Left renal pelvis (tissue), 4 donors: ENCODE data around the gene PRDM15. TPM values are rescaled to one million over a fixed set of nuclear protein-coding genes. Genes with fewer than 3 reads are reported as not detected.

ENCODE experiments used
- DNase-seq, 4 donors: peaks; one replicate each; pipeline ENCODE4 v3.0.0-alpha.2; 2013; ENCODE audit warnings: low read depth in 4 of 4, low spot score in 3 of 4
- polyA plus RNA-seq, 4 donors: library from polyadenylated mRNA; unstranded; fragments of 120-200 nt; gene quantifications; one replicate each; pipeline ENCODE4 v1.2.1, GENCODE V29; 2013; ENCODE audit not compliant: insufficient read length in 4 of 4

Gene PRDM15
- polyA plus RNA-seq, 4 donors, result 5.7 to 8.0 (median 6.2) TPM

DNA sequence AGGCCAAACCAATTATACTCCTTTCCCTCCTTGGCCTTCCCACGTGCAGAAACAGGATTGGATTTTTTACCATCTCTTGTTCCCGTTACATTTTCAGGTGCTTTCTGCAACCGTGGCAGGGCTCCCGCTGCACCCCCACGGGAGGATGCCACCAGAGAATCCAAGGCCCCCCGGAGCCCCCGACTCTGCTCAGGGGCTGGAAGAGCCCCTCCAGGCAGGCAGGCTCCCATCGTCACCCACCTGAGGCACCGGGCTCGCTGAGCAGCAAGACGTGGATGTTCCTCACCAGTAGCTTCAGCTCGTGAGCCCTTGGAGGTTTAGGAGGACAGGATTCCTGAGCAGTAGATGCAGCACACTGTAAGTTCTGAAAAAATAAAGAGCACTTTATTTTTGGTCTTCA is 35.2 kb upstream of the PRDM15 start:
- no peak for DNase-seq

DNA sequence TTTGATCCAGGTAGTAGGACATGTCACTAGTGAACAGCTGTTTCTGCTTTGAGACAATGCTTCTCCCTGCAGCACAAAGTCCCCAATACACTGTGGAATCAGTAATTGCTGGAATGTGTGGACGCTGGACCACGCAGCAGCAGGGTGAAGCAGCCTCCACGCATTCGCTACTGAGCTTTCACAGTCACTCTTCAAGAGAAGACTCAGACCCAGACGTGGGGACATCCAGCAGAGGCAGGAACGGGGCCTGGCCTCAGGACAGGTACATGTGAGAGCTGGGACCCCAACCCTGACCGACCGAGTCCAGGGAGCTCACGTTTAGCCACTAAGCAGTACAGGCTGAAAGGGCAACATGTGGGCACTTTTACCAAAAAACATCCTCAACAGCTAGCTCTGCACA is 34.1 kb upstream of the PRDM15 start:
- no peak for DNase-seq

DNA sequence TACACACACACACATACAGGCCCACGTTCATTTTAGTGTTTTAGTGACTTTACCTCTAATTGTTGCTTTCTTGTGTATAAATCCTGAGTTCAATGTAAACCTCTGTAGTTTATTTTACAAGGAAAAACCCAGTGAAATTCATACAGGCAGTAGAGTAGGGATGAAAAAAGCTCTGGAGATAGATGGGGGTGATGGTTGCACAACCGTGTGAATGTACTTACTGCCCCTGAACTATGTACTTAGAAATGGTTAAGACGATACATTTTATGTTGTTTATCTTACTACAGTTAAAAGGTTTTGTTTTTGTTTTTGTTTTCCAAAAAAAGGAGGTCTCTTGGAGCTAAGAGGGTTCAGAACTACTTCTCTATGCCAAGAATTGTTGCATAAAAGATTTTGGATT is 29.7 kb upstream of the PRDM15 start:
- no peak for DNase-seq

DNA sequence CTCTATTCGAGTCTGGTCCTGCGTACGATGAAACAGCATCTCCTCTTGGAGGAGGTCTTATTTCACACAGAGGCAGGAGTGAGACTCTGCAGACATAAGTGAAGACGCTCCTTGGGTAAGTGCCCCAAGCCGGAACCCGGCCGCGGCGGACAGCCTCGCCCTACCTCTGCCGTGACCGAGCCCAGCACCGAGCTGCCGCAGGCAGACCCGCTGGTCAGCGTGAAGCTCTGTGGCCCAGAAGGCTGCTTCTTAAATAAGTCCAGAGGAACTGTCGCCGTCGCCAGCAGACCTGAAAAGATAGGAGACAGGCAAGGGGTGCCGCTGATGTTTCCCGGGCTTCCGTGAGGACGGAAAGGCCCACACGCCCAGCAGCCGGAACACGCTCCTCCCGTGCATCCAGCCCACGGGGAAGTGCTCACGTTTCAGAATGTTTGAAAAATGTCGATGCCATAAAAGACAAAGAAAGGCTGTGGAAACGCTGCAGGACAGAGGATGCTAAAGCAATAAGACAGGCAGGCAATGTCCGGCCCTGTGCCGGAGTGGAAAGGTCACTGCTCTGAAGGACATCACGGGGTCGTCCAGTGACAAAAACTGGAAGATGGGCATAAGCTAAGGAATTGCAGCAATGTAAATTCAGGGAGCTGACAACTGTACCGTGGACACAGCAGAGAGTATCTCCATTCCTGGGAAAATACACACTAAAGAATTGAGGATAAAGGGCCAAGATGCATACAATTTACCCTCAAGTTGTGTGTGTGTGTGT is 28.5 kb upstream of the PRDM15 start:
- DNase-seq, result no peak

DNA sequence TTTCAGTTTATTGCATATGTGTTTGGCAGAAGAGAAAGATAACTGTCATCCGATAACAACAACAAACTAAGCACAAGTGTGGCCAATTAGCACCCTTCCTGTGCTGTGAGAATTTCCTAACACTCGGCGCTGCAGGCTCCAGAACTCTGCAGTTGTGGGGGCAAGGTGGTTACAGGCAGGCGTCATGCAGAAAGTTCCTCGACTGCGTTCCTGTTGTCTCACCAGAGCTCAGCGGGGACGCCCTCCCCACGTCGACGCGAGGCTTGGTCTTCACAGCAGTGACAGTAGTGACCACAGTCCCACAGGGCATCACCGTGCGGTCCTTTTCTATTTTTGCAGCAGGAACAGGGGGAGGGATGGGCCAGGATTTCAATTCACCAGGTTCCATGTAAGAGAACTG is 27.6 kb upstream of the PRDM15 start:
- DNase-seq, result no peak

DNA sequence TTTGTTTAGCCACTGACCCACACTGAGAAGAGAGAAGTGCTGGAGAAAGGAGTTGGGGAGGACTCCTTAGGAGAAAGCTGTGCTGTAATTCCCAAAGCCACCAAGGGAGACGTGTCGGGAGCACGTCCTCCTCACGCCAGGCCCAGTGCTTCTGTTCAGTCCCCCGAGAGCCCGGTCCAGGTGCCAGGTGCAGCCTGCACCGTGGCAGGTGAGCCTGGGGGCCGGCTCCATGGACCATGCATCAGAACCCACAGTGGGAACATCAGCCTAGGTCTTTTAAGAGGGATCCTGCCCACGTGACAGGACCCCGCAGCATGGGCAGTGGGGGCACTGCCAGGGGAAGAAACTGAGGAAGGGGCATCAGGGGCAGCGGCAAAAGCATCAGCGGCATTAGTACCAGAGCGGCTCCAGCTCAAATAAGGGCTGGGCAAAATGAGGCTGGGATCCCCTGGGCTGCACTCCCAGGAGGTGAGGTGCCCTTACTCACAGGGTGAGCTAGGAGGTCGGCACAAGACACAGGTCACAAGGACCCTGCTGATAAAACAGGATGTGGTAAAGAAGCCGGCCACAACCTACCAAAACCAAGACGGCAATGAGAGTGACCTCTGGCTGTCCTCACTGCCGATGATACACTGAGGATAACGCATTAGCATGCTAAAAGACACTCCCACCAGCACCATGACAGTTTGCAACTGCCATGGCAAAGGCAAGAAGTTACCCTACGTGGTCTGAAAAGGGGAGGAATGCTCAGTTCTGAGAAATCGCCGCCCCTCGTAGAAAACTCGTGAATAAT is 24.6 kb upstream of the PRDM15 start:
- DNase-seq, result no peak

DNA sequence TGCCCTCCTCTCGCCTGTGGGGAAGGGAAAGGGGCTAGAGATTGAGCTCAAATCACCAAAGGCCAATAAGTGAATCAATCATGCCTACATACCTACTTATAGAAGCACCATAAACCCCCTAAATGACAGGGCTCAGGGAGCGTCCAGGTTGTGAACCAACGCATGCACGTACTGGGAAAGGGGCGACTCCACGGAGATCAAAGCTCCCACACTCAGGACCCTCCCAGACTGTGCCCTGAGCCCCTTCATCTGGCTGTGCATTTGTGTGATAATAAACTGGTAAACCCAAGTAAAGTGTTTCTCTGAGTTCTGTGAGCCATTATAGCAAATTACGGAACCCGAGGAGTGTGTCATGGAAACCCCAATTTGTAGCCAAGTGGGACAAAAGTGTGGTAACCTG is 23.8 kb upstream of the PRDM15 start:
- DNase-seq, result no peak

DNA sequence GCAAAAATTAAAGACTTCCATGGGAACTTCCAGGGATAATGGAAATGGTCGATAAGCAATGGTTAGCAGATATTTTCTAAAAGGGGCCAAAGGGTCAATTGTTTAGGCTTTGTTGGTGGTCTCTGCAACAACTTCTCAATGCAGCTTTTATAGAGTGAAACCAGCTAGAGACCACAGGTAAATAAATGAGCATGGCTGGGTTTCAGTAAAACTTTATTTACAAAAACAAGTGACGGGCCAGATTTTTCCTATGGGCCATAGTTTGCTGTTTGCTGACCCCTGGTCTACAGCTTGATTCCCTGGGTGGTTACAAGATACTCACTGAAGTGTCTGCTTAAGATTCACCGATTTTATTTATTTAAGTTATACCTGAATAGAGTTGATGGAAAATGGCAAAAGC is 22.6 kb upstream of the PRDM15 start:
- no peak for DNase-seq

DNA sequence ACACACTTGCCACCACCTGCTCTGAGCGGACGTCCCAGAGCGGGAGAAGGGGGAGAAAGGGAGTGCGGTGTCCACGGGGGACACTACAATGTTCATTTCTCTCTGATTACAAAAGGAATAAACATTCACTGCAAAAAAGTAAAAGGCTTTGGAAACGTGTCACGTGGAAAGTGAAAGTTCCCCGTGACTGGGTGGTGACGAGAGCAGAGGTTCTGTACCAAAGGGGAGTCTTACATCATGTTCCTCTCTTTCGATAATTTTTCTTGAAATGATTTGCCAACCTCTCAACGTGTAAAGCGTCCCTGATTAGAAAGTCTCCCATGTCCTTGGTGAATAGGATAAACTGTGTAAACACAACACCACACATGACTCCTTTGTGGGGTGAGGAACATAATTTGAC is 22.0 kb upstream of the PRDM15 start:
- no peak for DNase-seq

DNA sequence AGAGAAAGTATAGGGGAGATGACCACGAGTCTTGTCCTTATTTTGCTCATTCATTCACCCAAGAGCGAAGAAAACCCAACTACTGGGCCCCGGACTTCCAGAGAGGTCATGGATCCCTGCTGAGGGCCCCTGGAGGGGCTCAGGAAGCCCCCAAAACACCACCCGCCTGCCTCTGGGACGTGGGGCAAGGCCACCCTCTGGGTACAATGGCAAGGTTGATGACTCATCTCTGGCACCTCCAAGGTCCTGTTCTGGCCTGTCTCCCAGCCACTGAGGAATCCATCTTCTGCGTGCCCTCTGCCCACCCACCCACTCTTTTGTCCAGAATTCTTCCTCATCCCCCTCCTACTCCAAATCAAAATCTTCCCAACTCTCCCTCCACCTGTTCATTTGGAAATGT is 21.3 kb upstream of the PRDM15 start:
- DNase-seq, result no peak

DNA sequence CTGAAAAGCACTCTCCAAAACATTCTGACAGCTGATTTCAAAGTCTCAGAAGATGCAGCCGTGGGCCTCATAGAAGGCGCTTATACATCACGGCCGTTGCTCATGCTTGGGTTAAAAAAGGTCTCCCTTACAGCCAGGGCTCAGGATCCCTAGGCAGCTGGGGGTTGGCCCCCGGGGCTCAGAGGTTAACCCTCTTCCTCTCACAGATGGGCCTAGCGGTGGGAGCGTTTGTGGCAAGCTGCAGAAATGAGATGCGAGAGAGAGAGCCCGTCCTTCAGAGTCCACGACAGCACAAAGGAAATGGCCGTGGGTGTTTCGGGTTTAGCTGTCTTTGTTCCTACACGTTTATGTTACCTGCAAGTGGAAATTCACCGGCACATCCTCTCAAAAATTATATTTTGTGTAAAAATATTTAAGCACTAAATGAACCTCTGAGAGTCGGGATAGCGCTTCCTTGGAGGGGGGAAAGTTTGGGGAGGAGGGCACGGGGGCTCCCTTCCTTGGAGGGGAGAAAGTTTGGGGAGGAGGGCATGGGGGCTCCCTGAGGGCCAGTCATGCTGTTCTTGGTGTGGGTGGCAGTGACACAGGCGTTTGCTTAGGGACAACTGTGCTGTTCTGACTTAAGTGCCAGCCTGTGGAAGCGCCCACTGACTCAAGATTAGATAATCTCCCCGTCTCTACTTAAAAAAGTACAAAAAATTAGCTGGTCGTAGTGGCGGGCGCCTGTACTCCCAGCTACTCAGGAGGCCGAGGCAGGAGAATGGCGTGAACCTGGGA is 20.5 kb upstream of the PRDM15 start:
- DNase-seq, result no peak

DNA sequence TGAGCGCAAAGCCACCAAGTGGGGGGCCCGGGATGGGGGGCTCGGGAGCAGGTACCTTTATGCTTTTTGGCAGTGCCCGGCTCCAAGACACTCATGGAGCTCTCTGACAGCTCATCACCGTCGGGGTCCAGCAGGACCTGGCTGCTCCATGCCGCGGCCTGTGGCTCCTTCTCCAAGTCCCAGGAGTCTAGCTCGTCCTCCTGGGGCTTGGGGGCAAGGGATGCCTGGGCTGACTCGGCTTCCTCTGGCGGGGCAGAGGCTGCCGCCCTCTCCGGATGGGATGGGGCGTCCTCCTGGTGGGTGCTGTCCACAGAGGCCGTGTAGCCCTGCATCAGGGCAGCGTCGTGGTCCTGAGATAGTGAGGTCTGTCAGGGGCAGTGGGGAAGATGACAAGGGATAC is 19.9 kb upstream of the PRDM15 start:
- no peak for DNase-seq

DNA sequence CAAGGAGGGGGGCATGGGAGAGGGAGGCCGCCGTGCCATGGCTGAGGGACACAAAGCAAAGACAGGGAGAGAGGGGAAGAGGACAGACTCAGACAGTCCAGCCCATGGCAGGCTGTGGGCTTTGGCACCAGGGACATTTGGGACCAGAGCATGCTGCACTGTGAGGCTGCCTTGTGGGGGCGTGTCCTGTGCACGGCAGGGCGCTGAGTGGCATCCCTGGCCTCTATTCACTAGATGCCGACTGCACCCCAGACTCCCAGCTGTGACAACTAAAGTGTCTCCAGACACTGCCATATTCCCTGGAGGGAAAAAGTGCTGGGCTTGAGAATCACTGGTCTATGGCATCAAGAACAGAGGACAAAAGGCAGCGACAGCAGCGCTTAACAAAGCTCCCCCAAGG is 18.6 kb upstream of the PRDM15 start:
- no peak for DNase-seq

DNA sequence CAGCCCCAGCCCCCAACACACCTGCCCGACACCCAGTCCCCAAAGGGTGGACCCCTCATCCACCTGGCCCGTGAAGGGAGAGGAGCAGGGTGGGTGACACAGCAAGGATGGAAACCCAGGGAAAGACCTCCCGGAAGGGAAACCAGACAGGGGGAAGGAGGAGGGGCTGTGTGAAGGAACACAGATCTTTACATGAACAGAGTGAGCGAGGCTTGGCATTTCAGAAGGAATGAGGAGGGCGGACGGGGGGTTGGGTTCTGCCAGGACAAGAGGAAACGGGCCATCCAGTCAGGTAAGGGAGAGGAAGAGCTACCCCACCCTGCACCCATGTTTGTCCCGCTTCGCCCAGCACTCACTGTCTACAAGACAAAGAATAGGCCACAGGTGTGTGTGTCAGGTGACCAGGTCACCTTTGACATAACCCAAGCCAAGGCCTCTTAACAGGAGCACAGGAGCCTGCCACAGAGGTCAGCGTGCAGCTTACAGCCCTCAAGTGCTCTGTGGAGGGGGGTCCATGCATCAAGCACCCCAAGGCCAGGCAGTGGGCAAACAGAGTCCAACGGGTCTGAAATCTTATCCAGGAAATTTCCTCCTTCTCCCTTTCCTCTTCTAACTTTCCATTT is 18.0 kb upstream of the PRDM15 start:
- DNase-seq, result no peak

DNA sequence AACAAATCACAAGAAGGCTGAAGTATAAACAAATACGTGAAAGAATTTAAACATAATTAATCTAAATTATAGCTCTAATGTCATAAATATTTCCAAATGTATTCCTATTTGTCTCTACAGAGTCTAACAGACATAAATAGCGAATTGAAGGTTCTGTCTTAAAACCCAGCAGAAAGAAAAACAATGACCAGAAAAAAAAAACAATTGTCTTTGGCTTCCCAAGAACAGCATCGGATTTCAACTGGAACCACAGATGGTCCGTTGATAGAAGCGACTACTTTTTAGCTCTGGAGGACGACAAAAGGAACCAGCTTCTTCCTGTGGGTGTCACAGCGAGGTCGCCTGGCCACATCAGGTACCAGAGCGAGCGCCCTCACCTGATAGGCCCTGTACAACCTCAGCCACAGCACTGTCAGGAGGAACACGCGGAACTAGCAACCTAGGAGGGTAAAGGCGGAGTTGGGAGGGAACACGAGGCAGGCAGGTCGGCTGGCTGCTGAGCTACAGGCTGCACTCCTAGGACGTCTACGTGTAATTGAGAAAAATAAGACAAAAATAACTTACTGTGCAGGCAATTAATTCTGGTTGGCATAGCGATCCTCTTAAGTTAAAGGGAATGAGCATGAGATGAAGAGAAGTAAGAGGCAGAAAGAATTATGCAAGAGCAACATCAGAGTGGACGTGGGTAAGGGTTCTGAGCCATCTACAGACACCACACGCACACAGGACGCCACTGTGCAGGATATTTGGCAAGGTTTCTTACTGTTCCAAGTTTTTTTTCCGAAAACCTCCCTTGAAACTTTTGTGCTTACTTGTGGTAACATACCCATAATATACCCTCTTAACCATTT is 16.7 kb upstream of the PRDM15 start:
- DNase-seq, result no peak

DNA sequence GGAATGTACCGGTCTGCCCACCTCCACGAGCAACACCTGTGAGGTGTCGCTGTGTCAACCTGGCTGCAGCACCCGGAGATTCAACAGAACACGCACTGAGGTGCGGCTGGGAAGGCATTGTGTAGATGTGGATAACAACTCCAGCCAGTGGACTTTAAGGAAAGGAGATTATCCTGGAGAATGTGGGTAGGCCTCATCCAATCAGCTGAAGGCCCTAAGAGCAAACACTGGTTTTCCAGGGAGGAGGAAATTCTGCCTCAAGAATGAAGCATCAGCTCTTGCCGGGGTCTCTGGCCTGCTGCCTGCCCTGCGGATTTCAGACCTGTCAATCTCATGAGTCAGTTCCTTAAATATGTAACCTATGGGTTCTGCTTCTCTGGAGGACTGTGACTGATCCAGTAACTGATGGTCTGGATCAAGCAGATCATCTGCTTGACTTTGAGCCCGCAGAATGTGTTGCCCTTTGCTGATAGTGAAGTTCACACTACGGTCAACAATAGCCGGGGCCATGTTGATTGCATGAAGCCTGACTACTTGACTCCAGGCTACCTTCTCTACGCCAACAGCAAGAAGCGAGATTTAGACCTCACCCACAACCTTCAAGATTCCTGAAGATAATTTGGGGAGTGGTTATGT is 15.9 kb upstream of the PRDM15 start:
- DNase-seq, result no peak

DNA sequence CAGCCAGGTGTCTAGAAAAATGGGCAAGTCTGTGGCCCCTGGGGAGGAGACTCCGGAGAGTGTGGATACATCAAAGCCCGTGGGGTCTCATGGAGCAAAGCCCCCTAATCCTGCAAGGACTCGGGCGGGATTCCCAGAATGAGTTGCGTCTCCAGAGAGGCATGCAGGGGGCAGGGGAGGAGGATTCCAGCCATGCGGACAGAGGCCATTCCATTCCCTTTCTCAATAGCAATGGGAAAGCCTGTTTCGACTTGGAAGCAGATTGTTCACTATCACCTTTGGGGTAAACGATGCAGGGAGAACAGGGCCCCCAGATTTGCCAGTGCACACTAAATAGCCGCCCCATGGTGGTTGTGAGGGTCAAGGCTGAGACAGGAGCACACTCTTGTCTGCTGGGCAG is 15.4 kb upstream of the PRDM15 start:
- DNase-seq, result no peak

DNA sequence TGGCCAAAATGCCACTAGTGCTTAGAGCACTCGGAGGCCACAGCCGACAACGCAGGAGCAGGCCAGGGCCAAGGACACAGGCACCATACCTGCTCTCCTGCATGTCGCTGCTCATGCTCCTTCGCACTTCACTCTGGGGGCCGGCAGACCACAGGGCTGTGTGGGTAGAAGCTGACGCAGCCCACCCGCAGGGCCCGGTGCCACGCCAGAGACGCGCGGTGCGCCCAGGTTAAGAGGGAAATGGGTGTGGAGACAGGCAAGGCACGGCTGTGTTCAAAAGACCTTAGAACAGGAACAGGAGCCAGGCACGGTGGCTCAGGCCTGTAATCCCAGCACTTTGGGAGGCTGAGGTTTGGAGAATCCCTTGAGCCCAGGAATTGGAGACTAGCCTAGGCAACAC is 13.6 kb upstream of the PRDM15 start:
- no peak for DNase-seq

DNA sequence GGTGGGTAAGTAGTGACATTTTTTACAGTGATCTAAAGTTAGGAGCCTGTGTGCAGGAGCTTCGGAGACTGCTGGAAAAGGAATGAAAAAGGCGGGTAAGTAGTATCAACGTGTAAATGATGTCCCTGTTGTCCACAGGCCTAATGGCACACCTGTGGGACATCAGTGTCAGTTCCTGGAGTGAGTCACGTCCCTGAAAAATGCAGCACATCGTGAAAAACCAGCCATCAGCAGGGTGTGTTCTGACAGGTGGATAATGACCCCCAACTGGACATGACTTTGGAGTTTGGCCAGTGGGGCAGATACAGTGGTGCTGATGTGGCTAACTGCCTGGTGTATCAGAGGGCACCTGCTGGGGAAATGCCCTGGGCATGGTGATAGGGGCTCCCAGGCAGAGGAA is 12.0 kb upstream of the PRDM15 start:
- no peak for DNase-seq

DNA sequence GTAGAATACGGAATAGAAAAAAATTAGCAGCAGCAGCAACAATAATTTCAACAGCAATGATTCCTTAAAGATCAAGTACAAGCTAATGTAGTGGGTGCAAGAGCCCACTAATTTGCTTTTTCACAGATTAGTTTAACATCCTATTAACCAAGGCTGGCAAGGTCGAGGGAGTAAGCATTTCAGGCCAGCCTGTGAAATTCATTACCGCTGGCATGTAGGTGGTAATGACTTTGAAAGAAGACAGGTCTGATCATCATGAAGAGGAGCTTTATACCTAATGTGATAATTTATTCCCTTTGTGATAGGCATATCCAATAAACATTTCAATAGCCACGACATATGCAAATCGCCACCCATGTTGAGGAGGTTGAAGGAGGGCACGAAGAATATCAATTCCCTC is 11.2 kb upstream of the PRDM15 start:
- DNase-seq, result no peak
